Esophagus muscularis mucosa (tissue), 4 donors: ENCODE results near the gene LRRC47. TPM values are rescaled to one million over a fixed set of nuclear protein-coding genes. Genes with fewer than 3 reads are reported as not detected.

ENCODE experiments used
- DNase-seq: peaks from one replicate; pipeline ENCODE4 v3.0.0-alpha.2; 2017; ENCODE audit errors: extremely low spot score
- H3K27ac ChIP-seq, 4 donors: fragments of 200-600 bp; sonication (generic); replicated peaks in 1 of 4; 1 replicate in 3 of 4; 2 replicates in 1 of 4; pipeline ENCODE4 v1.5.1; 2016 to 2019; ENCODE audit warnings: mild to moderate bottlenecking in 1 of 4
- H3K27me3 ChIP-seq, 4 donors: fragments of 200-600 bp; sonication (generic); one replicate each; pipeline versions ENCODE4 v1.5.1 to v1.6.0; 2016 to 2019
- H3K36me3 ChIP-seq, 4 donors: fragments of 200-600 bp; sonication (generic); one replicate each; pipeline ENCODE4 v1.5.1; 2016 to 2019
- H3K4me1 ChIP-seq, 4 donors: fragments of 200-600 bp; sonication (generic); one replicate each; pipeline ENCODE4 v1.5.1; 2016 to 2019
- H3K4me3 ChIP-seq, 4 donors: fragments of 200-600 bp; sonication (generic); 1 replicate in 2 of 4; 2 replicates in 2 of 4; pipeline ENCODE4 v1.5.1; 2016 to 2019; ENCODE audit warnings: mild to moderate bottlenecking in 4 of 4, moderate library complexity in 1 of 4
- H3K9me3 ChIP-seq, 4 donors: fragments of 200-600 bp; sonication (generic); 1 replicate in 3 of 4; 2 replicates in 1 of 4; pipeline ENCODE4 v1.5.1; 2016 to 2019
- EP300 ChIP-seq: sonication (generic); formaldehyde crosslinking; IDR thresholded peaks from one replicate; pipeline ENCODE4 v1.6.1; 2017; ENCODE audit warnings: antibody characterized with exemption
- POLR2A ChIP-seq: fragments of 450-650 bp; IDR thresholded peaks from one replicate; pipeline ENCODE4 v1.6.1; 2017; ENCODE audit warnings: antibody characterized with exemption, moderate library complexity, mild to moderate bottlenecking, low read depth
- POLR2AphosphoS5 ChIP-seq, 2 donors: sonication (generic); formaldehyde crosslinking; IDR thresholded peaks; one replicate each; pipeline ENCODE4 v1.6.1; 2017; ENCODE audit warnings: antibody characterized with exemption in 2 of 2
- WGBS: methylation state at CpG from one replicate; pipeline ENCODE4 v1.1.5; 2018; 5-methylcytosine and 5-hydroxymethylcytosine counted together
- intact Hi-C: fragments of 100-400 bp; cut with DNase I; formaldehyde crosslinking; loops from one replicate; pipeline ENCODE4 v1.15.1; 2023
- total RNA-seq, 4 donors: library from RNA; depleted of rRNA; stranded (reverse); fragments of >200 nt; gene quantifications; one replicate each; pipeline versions ENCODE4 v1.1.0 to v1.2.1, GENCODE V29; 2016
- TF ChIP-seq, protein P1 (sequence below), 3 experiments: fragments of 200-600 bp in 2 of 3; fragments of 450-650 bp in 1 of 3; sonication (generic) in 2 of 3; IDR thresholded peaks; one replicate each; pipeline ENCODE4 v1.5.1; 2017 to 2019; ENCODE audit warnings: antibody characterized with exemption in 3 of 3, mild to moderate bottlenecking in 2 of 3, moderate library complexity in 1 of 3

LRRC47 gene
- total RNA-seq, 4 donors from 2014 or later = 34.1 to 51.6 (median 44.1) TPM

DNA sequence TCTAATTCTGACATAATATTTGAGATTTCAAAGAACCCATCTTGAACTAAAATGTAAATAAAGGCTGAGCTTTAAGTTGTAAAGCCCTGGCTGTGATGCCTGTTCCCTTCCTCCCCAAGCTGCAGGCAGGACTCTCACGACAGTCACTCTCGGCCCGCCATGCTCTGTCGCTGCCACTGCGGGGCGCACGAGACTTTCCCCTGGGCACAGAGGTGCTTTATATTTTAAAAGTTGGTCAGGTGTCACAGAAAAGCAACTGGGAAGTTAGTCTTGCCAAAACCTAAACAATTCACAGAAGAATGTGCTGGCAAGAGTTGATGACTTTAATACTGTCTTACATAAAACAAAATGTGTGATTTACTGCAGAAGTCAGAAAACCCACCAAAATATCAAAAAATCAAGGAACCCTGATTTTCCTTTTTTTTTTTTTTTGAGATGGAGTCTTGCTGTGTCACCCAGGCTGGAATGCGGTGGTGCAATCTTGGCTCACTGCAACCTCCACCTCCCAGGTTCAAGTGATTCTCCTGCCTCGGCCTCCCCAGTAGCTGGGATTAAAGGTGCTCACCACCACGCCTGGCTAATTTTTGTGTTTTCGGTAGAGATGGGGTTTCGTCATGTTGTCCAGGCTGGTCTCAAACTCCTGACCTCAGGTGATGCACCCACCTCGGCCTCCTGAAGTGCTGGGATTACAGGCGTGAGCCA is 10.7 kb downstream of the LRRC47 start:
- Histone ChIP-seq H3K27ac (no peak overlapping the region), H3K27me3 (no peaks in the 10 kb centered on the region), H3K4me3 (no peak overlapping the region), H3K36me3 (peaks cover 52 to 100% (median 81%) of the 10 kb centered on the region in 4 donors), H3K9me3 (no peaks in the 10 kb centered on the region), H3K4me1 (peaks cover 5 to 32% (median 17%) of the 10 kb centered on the region in 4 donors)
- DNase-seq = no peak
- intact Hi-C loops = no loop called here
- TF ChIP-seq EP300 = no peak
- TF ChIP-seq, protein P1, sequence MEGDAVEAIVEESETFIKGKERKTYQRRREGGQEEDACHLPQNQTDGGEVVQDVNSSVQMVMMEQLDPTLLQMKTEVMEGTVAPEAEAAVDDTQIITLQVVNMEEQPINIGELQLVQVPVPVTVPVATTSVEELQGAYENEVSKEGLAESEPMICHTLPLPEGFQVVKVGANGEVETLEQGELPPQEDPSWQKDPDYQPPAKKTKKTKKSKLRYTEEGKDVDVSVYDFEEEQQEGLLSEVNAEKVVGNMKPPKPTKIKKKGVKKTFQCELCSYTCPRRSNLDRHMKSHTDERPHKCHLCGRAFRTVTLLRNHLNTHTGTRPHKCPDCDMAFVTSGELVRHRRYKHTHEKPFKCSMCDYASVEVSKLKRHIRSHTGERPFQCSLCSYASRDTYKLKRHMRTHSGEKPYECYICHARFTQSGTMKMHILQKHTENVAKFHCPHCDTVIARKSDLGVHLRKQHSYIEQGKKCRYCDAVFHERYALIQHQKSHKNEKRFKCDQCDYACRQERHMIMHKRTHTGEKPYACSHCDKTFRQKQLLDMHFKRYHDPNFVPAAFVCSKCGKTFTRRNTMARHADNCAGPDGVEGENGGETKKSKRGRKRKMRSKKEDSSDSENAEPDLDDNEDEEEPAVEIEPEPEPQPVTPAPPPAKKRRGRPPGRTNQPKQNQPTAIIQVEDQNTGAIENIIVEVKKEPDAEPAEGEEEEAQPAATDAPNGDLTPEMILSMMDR (IDR thresholded peaks at IDR 0.05) = peak; percentile 12 to 40 (median 25)
- no peak for TF ChIP-seq POLR2AphosphoS5 (IDR thresholded peaks at IDR 0.05)
- no peak for TF ChIP-seq POLR2A
- WGBS = 84% methylated on average over 14 of the region's 14 CpGs

DNA sequence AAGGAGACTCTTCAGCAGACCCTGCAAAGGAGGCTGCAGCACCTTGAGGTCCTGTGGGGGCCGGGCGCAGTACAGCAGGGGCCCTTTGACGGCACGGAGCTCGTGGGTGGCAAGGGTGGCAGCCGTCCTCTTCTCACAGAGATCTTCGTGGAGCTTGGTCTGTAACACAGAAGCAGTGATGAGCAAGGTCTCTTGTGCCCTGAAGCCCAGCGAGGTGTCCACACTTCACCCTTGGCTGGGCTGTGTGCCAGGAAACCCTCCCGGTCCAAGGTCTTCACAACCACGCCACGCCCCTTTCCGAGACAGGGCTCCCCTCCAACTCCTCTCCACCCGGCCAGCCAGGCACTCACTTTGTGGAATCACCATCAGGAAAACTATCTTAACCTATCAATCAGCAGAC is 11.3 kb downstream of the LRRC47 start:
- WGBS = 70% methylated on average over 13 of the region's 13 CpGs
- Histone ChIP-seq H3K4me1 (peaks cover under 1 to 26% (median 12%) of the 10 kb centered on the region in 4 donors), H3K27ac (no peak overlapping the region), H3K36me3 (peaks cover 56 to 100% (median 84%) of the 10 kb centered on the region in 4 donors), H3K9me3 (no peaks in the 10 kb centered on the region), H3K27me3 (no peaks in the 10 kb centered on the region), H3K4me3 (no peak overlapping the region)
- TF ChIP-seq POLR2AphosphoS5 (IDR thresholded peaks at IDR 0.05) (no peak), POLR2A (no peak), EP300 (no peak)
- TF ChIP-seq, protein P1 (IDR thresholded peaks at IDR 0.05) = no peak
- no peak for DNase-seq
- intact Hi-C loops = no loop called here

DNA sequence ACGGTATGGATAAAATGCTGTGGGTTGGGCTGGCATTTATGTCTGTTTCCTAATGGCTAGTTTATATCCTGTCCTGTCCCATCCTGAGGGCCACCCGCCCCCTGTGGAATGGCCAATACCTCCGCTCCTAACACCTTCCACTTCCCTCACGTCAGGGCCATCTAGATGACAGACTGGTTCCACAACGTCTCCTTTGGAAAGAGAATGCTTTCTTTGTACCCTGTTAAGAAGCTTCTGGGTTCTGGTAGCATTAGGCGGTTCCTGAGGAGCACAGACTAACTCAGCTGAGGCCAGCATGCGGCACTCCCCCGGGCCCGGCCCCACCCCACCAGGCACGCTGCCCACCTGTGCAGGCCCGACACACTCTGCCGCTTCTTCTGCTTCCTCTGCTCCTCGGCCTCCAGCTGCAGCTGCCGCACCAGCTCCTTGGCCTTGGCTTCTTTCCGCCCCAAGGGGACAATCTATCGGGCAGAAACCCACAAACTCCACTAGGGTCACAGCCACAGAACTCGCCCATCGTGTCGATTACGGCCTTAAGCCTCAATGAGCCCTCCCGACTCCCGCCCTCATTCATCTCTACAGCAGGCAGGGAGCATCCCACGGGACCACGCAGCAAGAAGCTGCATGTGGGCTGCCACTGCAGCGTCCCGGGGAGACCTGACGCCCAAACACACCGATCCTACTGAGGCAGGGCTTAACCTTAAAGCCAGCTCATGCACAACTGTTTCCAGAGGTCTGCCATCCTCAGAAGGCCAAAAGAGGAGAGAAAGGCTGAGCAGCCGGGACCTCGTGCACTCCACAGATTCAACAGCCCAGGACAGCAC is 12.4 kb downstream of the LRRC47 start:
- 89% methylated on average over 27 of the region's 30 CpGs for WGBS
- no peaks in the 10 kb centered on the region for H3K9me3 ChIP-seq
- DNase-seq = no peak
- no peak overlapping the region for H3K27ac ChIP-seq
- TF ChIP-seq POLR2A (no peak), POLR2AphosphoS5 (IDR thresholded peaks at IDR 0.05) (no peak), EP300 (no peak)
- TF ChIP-seq, protein P1 (IDR thresholded peaks at IDR 0.05) = no peak
- no peak overlapping the region for H3K4me3 ChIP-seq
- no peaks in the 10 kb centered on the region for H3K27me3 ChIP-seq
- H3K4me1 ChIP-seq = peaks cover 0 to 14% (median 5%) of the 10 kb centered on the region in 4 donors
- intact Hi-C loops = no loop called here
- H3K36me3 ChIP-seq = peaks cover 68 to 100% (median 91%) of the 10 kb centered on the region in 4 donors

DNA sequence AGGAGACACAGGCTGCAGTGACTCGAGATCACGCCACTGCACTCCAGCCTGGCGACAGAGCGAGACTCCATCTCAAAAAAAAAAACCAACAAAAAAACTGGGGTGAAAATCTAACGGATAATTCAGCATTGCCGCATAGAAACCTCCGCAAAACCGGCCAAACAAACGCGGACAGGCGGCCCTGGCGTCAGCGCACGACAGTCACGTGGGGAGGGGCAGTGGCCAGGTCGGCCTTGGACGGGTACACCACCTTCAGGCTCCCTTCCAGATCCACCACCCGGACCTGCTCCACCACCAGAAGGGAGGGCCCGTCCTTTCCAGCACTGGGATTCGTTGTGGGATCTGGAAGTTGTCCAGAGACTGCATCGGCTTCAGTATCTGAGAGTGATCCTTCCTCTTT is 15.4 kb downstream of the LRRC47 start:
- no peaks in the 10 kb centered on the region for H3K27me3 ChIP-seq
- no peaks in the 10 kb centered on the region for H3K9me3 ChIP-seq
- no peak overlapping the region for H3K27ac ChIP-seq
- peaks cover 58 to 84% (median 82%) of the 10 kb centered on the region in 4 donors for H3K36me3 ChIP-seq
- peaks cover 0 to 13% (median 8%) of the 10 kb centered on the region in 4 donors for H3K4me1 ChIP-seq
- H3K4me3 ChIP-seq = no peak overlapping the region
- WGBS = 90% methylated on average over 21 of the region's 21 CpGs
- intact Hi-C loops = no loop called here
- no peak for DNase-seq
- TF ChIP-seq, protein P1 (IDR thresholded peaks at IDR 0.05) = no peak
- TF ChIP-seq POLR2AphosphoS5 (IDR thresholded peaks at IDR 0.05) = no peak
- TF ChIP-seq POLR2A = no peak
- no peak for TF ChIP-seq EP300
